K562 (cell line): Measurements from ENCODE around the gene CHST8. TPM values are rescaled to one million over a fixed set of nuclear protein-coding genes. Genes with fewer than 3 reads are reported as not detected.

ENCODE experiments used
- ATAC-seq: fragments of 200-7000 bp; cut with Tn5 transposase; 3 replicates; pipeline ENCODE4 v1.9.1; 2020; ENCODE audit warnings: moderate library complexity
- BruUV-seq: library from RNA; stranded (reverse); fragments of 400-500 nt; replicated peaks from 2 replicates; lab custom pipeline; 2021; lab: Mats Ljungman, UMichigan
- CTCF ChIA-PET: fragments of 300-600 bp; formaldehyde crosslinking; extraction: SDS; loops from one replicate; lab custom pipeline; 2021; ENCODE audit warnings: low intra/inter-chr PET ratio; lab: Yijun Ruan, JAX
- POLR2A ChIA-PET: fragments of 300-600, 350-650 bp; sonication (Branson Sonifier 250); formaldehyde crosslinking; extraction: SDS; loops from one replicate; lab custom pipeline; 2021; ENCODE audit warnings: antibody characterized with exemption, inconsistent platforms; lab: Yijun Ruan, JAX
- DNase-seq, 4 experiments: peaks; one replicate each; pipeline versions ENCODE4 v3.0.0 to v3.0.0-alpha.2; 2011 to 2018; ENCODE audit warnings: low spot score in 3 of 4, mixed read lengths in 3 of 4; ENCODE audit errors: extremely low read depth in 1 of 4
- FAIRE-seq: peaks from 2 replicates; lab custom pipeline; 2011; peaks lifted over from hg19 to GRCh38; lab: Jason Lieb, UNC
- H2AFZ ChIP-seq: 2 replicates; pipeline ENCODE4 v1.6.0; 2011; ENCODE audit warnings: low read depth, low read length, control low read depth, inconsistent platforms
- H3K27ac ChIP-seq: fragments of 200-600 bp; 3 replicates; pipeline ENCODE4 v1.8.0; 2011; ENCODE audit warnings: low read depth, mild to moderate bottlenecking, control low read depth, inconsistent platforms, low read length, moderate library complexity, mixed read lengths; ENCODE audit errors: extremely low read depth
- H3K27me3 ChIP-seq, 2 experiments: fragments of 300-600 bp in 1 of 2; 2 replicates in 1 of 2; 3 replicates in 1 of 2; pipeline versions ENCODE4 v1.6.0 to v1.8.0; 2011; ENCODE audit warnings: inconsistent platforms in 2 of 2, low read length in 2 of 2, mild to moderate bottlenecking in 1 of 2, mixed read lengths in 1 of 2, moderate library complexity in 1 of 2; ENCODE audit not compliant: control insufficient read depth in 2 of 2, insufficient read depth in 2 of 2
- H3K36me3 ChIP-seq: fragments of 300-600 bp; 3 replicates; pipeline ENCODE4 v1.8.0; 2011; ENCODE audit warnings: mild to moderate bottlenecking, low read length, inconsistent platforms; ENCODE audit not compliant: control insufficient read depth, insufficient read depth
- H3K4me1 ChIP-seq, 2 experiments: fragments of 200-600 bp in 1 of 2; replicated peaks in 1 of 2; 2 replicates in 1 of 2; 3 replicates in 1 of 2; pipeline versions ENCODE4 v1.5.1 to v1.8.0; 2011; ENCODE audit warnings: inconsistent platforms in 2 of 2, low read length in 2 of 2, mild to moderate bottlenecking in 1 of 2, mixed read lengths in 1 of 2, moderate library complexity in 1 of 2; ENCODE audit not compliant: control insufficient read depth in 2 of 2, insufficient read depth in 2 of 2
- H3K4me2 ChIP-seq: 2 replicates; pipeline ENCODE4 v1.6.1; 2011; ENCODE audit warnings: low read length, control low read depth, inconsistent platforms, mixed read lengths; ENCODE audit not compliant: insufficient read depth
- H3K4me3 ChIP-seq: fragments of 200-600 bp; sonication (generic), shearing (Covaris generic); 2 replicates; pipeline ENCODE4 v1.5.1; 2016; ENCODE audit warnings: control low read depth, inconsistent platforms
- H3K79me2 ChIP-seq: fragments of 200-600 bp; 3 replicates; pipeline ENCODE4 v1.8.0; 2011; ENCODE audit warnings: low read length, inconsistent platforms; ENCODE audit not compliant: control insufficient read depth, insufficient read depth
- H3K9ac ChIP-seq, 2 experiments: 2 replicates each; pipeline versions ENCODE4 v1.6.0 to v1.6.1; 2011; ENCODE audit warnings: low read depth in 2 of 2, low read length in 2 of 2, control low read depth in 1 of 2, inconsistent platforms in 1 of 2, mild to moderate bottlenecking in 1 of 2, mixed read lengths in 1 of 2; ENCODE audit not compliant: insufficient read depth in 1 of 2
- H3K9me1 ChIP-seq: one replicate; pipeline ENCODE4 v1.6.0; 2011; ENCODE audit warnings: inconsistent platforms, mild to moderate bottlenecking, low read length, moderate library complexity; ENCODE audit not compliant: control insufficient read depth, insufficient read depth
- H3K9me3 ChIP-seq: replicated peaks from 2 replicates; pipeline ENCODE4 v1.5.1; 2011; ENCODE audit warnings: low read depth, low read length, inconsistent platforms; ENCODE audit not compliant: control insufficient read depth, insufficient read depth
- H4K20me1 ChIP-seq: replicated peaks from 2 replicates; pipeline ENCODE4 v1.6.1; 2011; ENCODE audit warnings: low read length, inconsistent platforms, mixed read lengths; ENCODE audit not compliant: control insufficient read depth, insufficient read depth
- AFF4 ChIP-seq: sonication (generic); formaldehyde crosslinking; IDR thresholded peaks from 2 replicates; pipeline ENCODE4 v1.8.0; 2023; ENCODE audit warnings: mild to moderate bottlenecking, missing genetic modification reagents
- FOXM1 ChIP-seq, 2 experiments: fragments of 450-650 bp in 1 of 2; sonication (generic) in 1 of 2; formaldehyde crosslinking in 1 of 2; IDR thresholded peaks; 2 replicates each; pipeline versions ENCODE4 v1.6.1 to v1.9.0; 2017 to 2022; ENCODE audit warnings: low read depth in 2 of 2, mild to moderate bottlenecking in 2 of 2, missing genetic modification reagents in 1 of 2, moderate library complexity in 1 of 2
- NEUROD1 ChIP-seq: fragments of 150-350 bp; IDR thresholded peaks from 2 replicates; pipeline ENCODE4 v1.6.1; 2014; ENCODE audit warnings: borderline replicate concordance, low read length, low read depth; ENCODE audit not compliant: partially characterized antibody
- PHF21A ChIP-seq: fragments of 450-650 bp; IDR thresholded peaks from 2 replicates; pipeline ENCODE4 v1.6.1; 2017; ENCODE audit warnings: low read depth, borderline replicate concordance
- PRMT5 ChIP-seq: sonication (generic); formaldehyde crosslinking; IDR thresholded peaks from 2 replicates; pipeline ENCODE4 v1.5.0; 2020; ENCODE audit warnings: missing genetic modification reagents
- RBM14 ChIP-seq: fragments of 200-400 bp; formaldehyde crosslinking; IDR thresholded peaks from 2 replicates; pipeline ENCODE4 v1.6.1; 2018; ENCODE audit warnings: low read depth, mild to moderate bottlenecking, low read length, moderate library complexity, borderline replicate concordance; ENCODE audit not compliant: insufficient read depth
- ZNF12 ChIP-seq: sonication (generic); formaldehyde crosslinking; IDR thresholded peaks from 2 replicates; pipeline ENCODE4 v1.4.0; 2020; ENCODE audit warnings: mild to moderate bottlenecking, missing genetic modification reagents
- ZNF121 ChIP-seq: sonication (generic); formaldehyde crosslinking; conservative IDR thresholded peaks from 2 replicates; pipeline ENCODE4 v1.8.0; 2022; ENCODE audit warnings: missing genetic modification reagents
- ZNF740 ChIP-seq, 3 experiments: fragments of 200-800 bp in 1 of 3; sonication (Bioruptor generic) in 1 of 3; sonication (generic) in 1 of 3; formaldehyde crosslinking in 1 of 3; IDR thresholded peaks; 2 replicates each; pipeline versions ENCODE4 v1.6.1 to v1.8.0; 2016 to 2022; ENCODE audit warnings: mild to moderate bottlenecking in 2 of 3, missing compliant biosample characterization in 2 of 3, missing genetic modification characterization in 2 of 3, missing genetic modification reagents in 1 of 3
- WGBS: fragments of 100-300 bp; shearing (Covaris generic); methylation state at CpG from one replicate; pipeline ENCODE4 v1.1.6; 2016; ENCODE audit warnings: low coverage, mixed read lengths; ENCODE audit not compliant: insufficient coverage; ENCODE audit errors: missing lambda C conversion rate; 5-methylcytosine and 5-hydroxymethylcytosine counted together
- in situ Hi-C: fragments of 300-500 bp; cut with MboI; formaldehyde crosslinking; loops from 4 replicates; pipeline ENCODE4 v1.15.0; 2018; ENCODE audit warnings: inconsistent platforms, mixed read lengths
- intact Hi-C: fragments of 100-400 bp; cut with micrococcal nuclease; formaldehyde crosslinking; loops from 2 replicates; pipeline ENCODE4 v1.14.2; 2022
- polyA plus RNA-seq, 8 experiments: library from polyadenylated mRNA; depleted of rRNA in 4 of 8; stranded (reverse) in 5 of 8; unstranded in 3 of 8; fragments of >200 nt; fragmentation: Nextera tagmentation in 2 of 8; fragmentation: Illumina TruSeq in 1 of 8; extraction: Ambion mirVana in 2 of 8; extraction: Trizol in 1 of 8; gene quantifications; 2 replicates each; pipeline versions ENCODE4 v1.2.1 to v1.2.3, GENCODE V29; 2011 to 2014; ENCODE audit warnings: inconsistent platforms in 1 of 8, missing spikeins in 1 of 8
- total RNA-seq, 7 experiments: library from RNA; depleted of rRNA in 6 of 7; stranded (reverse); fragments of >200 nt in 6 of 7; fragmentation: Illumina TruSeq in 2 of 7; extraction: Trizol in 2 of 7; gene quantifications; 2 replicates each; pipeline versions ENCODE4 v1.2.1 to v1.2.3, GENCODE V29; 2011 to 2021; ENCODE audit warnings: low replicate concordance in 1 of 7

The CHST8 gene
- total and polyA plus RNA-seq, 9 of the 15 experiments (the other 6 are each of a cell fraction or from before 2014, with no cell fraction given), result 0.11 TPM; not detected in 8

- H3K27me3 ChIP-seq, result peaks cover 2 to 56% of the 10 kb centered on the region in 2 experiments; a peak in 3 of 5 replicates
- no peak overlapping the region for H3K27ac ChIP-seq
- intact Hi-C loops, result no loop called here
- H3K4me2 ChIP-seq, result no peak overlapping the region
- BruUV-seq, result no TSS peak
- in situ Hi-C loops, result no loop called here
- H3K4me3 ChIP-seq, result no peak overlapping the region
- H2AFZ ChIP-seq, result no peak overlapping the region
- no peak for FAIRE-seq
- H3K79me2 ChIP-seq, result no peaks in the 10 kb centered on the region
- 8% methylated on average over 25 of the region's 64 CpGs for WGBS
- ChIA-PET POLR2A (interaction anchor here (0.5 to 0.6 kb wide), 3 partner anchors 14 to 147 kb away, joined by 3 read pairs; no protein-coding TSS in a partner anchor), CTCF (no interaction called here)
- no peaks in the 10 kb centered on the region; the same call in 1 of the 2 replicates for H4K20me1 ChIP-seq
- no peaks in the 10 kb centered on the region for H3K9me3 ChIP-seq
- no peaks in the 10 kb centered on the region for H3K9me1 ChIP-seq
- H3K9ac ChIP-seq, result no peak overlapping the region
- peaks cover 0 to 19% of the 10 kb centered on the region in 2 experiments; a peak in 2 of 5 replicates for H3K4me1 ChIP-seq
- no peaks in the 10 kb centered on the region for H3K36me3 ChIP-seq
- DNase-seq, result no peak
- no peak for ATAC-seq
- TF ChIP-seq RBM14 (no peak), AFF4 (CRISPR knock-in tag) (no peak), PHF21A (no peak), ZNF121 (CRISPR knock-in tag) (no peak), FOXM1 (IDR thresholded peaks at IDR 0.05; ENCODE audit: low read depth) (no peak), FOXM1 (CRISPR knock-in tag; IDR thresholded peaks at IDR 0.05; ENCODE audit: low read depth) (no peak), ZNF740 (CRISPR knock-in tag; IDR thresholded peaks at IDR 0.05) (no peak), ZNF740 (tag; IDR thresholded peaks at IDR 0.05) (no peak), PRMT5 (CRISPR knock-in tag) (no peak), ZNF12 (CRISPR knock-in tag) (no peak), NEUROD1 (no peak)
Measured at GRCh38 chr19:33622809-33623511, 1.2 kb downstream of the CHST8 start.
